HL-60 (cell line): ENCODE measurements around the gene MBTPS2.

Source experiments
- DNase-seq, 2 experiments: peaks; one replicate each; pipeline ENCODE4 v3.0.0-alpha.2; 2010 to 2020; ENCODE audit warnings: low read depth in 1 of 2, low spot score in 1 of 2
- H3K27ac ChIP-seq: fragments of 250-450 bp; sonication (Bioruptor Pico); replicated peaks from 2 replicates; pipeline ENCODE4 v1.5.1; 2020; ENCODE audit warnings: mild to moderate bottlenecking, moderate library complexity
- H3K27me3 ChIP-seq: fragments of 250-450 bp; sonication (Bioruptor Pico); 2 replicates; pipeline ENCODE4 v1.5.1; 2021; ENCODE audit warnings: mild to moderate bottlenecking, moderate library complexity; ENCODE audit not compliant: insufficient read depth, poor library complexity, severe bottlenecking
- H3K4me3 ChIP-seq: replicated peaks from 2 replicates; pipeline ENCODE4 v1.5.1; 2011; ENCODE audit warnings: mild to moderate bottlenecking, control low read depth, low read length; ENCODE audit not compliant: insufficient read depth
- GABPA ChIP-seq: IDR thresholded peaks from 2 replicates; pipeline ENCODE4 v1.6.1; 2012; ENCODE audit warnings: low read depth
- POLR2AphosphoS5 ChIP-seq: IDR thresholded peaks from 2 replicates; pipeline ENCODE4 v1.6.1; 2012; ENCODE audit warnings: low read depth
- SPI1 ChIP-seq: IDR thresholded peaks from 2 replicates; pipeline ENCODE4 v1.6.1; 2012; ENCODE audit warnings: low read depth, mild to moderate bottlenecking, borderline replicate concordance
- TF ChIP-seq, protein P1 (sequence below): IDR thresholded peaks from 2 replicates; pipeline ENCODE4 v1.6.1; 2012; ENCODE audit warnings: low read depth; ENCODE audit not compliant: insufficient replicate concordance
- TF ChIP-seq, protein P2 (sequence below): IDR thresholded peaks from one replicate; pipeline ENCODE4 v1.5.1; 2011; ENCODE audit warnings: low read length, control low read depth, inconsistent platforms; ENCODE audit not compliant: insufficient read depth

Gene MBTPS2

DNA sequence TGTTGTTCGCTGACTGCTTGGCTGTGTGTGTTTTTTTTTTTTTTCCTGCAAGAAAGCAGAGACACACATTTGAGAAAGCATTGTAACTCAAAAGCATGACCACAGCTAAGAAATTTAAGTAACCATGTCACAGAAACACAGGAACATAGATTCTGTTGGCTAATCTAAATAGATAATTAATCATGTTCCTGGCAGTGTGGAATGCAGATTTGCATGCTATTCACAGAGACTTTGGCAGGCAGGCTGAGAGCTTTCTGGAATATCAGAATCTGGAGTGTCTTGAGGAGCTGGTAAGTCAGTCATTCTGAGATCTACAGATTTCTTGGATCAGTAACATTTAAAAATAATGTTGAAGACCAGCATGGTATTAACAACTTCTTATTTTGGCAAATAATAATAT, 67.8 kb downstream of the MBTPS2 start:
- no peak for TF ChIP-seq GABPA
- TF ChIP-seq POLR2AphosphoS5: no peak
- H3K27me3 ChIP-seq: no peaks in the 10 kb centered on the region
- no peak overlapping the region for H3K4me3 ChIP-seq
- no peak overlapping the region for H3K27ac ChIP-seq
- no peak for DNase-seq

DNA sequence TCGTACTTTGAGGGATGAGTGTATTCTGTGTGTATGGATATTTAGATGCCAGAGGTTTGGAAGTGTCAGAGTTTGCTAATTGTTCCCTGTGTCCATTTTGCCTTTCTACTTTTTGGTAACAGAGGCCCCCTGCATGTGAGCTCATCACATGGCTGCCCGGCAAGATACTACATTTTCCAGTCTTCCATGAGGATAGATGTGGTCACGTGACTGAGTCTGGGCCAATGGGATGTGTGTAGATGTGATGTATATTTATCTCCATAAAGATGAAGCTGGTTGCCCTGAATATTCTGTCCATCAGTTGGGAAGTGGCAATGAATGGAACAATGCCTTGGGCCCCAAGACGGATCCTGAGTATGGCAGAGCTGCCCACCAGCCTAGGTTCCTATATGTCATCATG, 72.1 kb downstream of the MBTPS2 start:
- DNase-seq: no peak
- no peak overlapping the region for H3K27ac ChIP-seq
- H3K27me3 ChIP-seq: no peaks in the 10 kb centered on the region
- TF ChIP-seq, protein P1, sequence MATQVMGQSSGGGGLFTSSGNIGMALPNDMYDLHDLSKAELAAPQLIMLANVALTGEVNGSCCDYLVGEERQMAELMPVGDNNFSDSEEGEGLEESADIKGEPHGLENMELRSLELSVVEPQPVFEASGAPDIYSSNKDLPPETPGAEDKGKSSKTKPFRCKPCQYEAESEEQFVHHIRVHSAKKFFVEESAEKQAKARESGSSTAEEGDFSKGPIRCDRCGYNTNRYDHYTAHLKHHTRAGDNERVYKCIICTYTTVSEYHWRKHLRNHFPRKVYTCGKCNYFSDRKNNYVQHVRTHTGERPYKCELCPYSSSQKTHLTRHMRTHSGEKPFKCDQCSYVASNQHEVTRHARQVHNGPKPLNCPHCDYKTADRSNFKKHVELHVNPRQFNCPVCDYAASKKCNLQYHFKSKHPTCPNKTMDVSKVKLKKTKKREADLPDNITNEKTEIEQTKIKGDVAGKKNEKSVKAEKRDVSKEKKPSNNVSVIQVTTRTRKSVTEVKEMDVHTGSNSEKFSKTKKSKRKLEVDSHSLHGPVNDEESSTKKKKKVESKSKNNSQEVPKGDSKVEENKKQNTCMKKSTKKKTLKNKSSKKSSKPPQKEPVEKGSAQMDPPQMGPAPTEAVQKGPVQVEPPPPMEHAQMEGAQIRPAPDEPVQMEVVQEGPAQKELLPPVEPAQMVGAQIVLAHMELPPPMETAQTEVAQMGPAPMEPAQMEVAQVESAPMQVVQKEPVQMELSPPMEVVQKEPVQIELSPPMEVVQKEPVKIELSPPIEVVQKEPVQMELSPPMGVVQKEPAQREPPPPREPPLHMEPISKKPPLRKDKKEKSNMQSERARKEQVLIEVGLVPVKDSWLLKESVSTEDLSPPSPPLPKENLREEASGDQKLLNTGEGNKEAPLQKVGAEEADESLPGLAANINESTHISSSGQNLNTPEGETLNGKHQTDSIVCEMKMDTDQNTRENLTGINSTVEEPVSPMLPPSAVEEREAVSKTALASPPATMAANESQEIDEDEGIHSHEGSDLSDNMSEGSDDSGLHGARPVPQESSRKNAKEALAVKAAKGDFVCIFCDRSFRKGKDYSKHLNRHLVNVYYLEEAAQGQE: no peak
- TF ChIP-seq POLR2AphosphoS5 (no peak), GABPA (no peak), SPI1 (no peak)
- TF ChIP-seq, protein P2, sequence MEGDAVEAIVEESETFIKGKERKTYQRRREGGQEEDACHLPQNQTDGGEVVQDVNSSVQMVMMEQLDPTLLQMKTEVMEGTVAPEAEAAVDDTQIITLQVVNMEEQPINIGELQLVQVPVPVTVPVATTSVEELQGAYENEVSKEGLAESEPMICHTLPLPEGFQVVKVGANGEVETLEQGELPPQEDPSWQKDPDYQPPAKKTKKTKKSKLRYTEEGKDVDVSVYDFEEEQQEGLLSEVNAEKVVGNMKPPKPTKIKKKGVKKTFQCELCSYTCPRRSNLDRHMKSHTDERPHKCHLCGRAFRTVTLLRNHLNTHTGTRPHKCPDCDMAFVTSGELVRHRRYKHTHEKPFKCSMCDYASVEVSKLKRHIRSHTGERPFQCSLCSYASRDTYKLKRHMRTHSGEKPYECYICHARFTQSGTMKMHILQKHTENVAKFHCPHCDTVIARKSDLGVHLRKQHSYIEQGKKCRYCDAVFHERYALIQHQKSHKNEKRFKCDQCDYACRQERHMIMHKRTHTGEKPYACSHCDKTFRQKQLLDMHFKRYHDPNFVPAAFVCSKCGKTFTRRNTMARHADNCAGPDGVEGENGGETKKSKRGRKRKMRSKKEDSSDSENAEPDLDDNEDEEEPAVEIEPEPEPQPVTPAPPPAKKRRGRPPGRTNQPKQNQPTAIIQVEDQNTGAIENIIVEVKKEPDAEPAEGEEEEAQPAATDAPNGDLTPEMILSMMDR: no peak
- no peak overlapping the region for H3K4me3 ChIP-seq

DNA sequence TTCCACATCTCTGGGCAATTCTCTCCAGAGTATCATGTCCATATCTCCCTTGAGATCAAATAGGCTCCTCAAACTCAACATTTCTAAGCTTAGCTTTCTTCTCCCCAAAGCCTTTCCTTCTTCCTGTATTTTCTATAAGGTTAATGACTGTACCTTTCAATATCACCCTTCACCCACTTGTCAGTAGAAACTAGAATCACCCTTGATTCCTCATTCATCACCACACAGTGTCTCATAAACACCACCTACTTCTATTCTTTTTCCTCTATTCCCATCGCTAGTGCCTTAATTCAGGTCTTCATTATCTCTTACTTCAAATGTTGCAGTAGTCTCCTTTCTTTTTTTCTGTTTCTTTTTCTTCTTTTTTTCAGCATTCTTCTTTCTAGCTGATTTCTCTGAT, 72.8 kb downstream of the MBTPS2 start:
- no peak overlapping the region for H3K27ac ChIP-seq
- no peak for TF ChIP-seq SPI1
- no peak for TF ChIP-seq POLR2AphosphoS5
- no peak for TF ChIP-seq GABPA
- TF ChIP-seq, protein P1: no peak
- TF ChIP-seq, protein P2: no peak
- H3K4me3 ChIP-seq: no peak overlapping the region
- no peak for DNase-seq
- H3K27me3 ChIP-seq: no peaks in the 10 kb centered on the region

DNA sequence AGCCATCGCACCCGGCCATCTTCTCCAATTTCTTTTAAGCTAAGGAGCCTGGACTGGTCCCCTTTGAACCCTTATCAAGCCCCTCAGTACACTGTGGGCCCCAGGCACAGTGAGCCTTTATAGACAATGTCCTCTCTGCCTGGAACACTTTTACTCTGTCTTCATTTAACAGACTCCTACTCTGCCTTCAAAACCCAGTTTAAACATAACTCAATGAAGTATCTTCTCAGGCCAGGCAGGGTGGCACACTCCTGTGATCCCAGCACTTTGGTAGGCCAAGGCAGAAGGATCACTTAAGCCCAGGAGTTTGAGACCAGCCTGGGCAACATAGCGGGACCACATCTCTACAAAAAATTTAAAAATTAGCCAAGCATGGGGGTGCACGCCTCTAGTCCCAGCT, 73.6 kb downstream of the MBTPS2 start:
- H3K27me3 ChIP-seq: no peaks in the 10 kb centered on the region
- no peak overlapping the region for H3K4me3 ChIP-seq
- no peak overlapping the region for H3K27ac ChIP-seq
- DNase-seq: no peak
- TF ChIP-seq, protein P1: no peak
- TF ChIP-seq, protein P2: no peak
